GM12892 (cell line): Measurements from ENCODE around the gene GPC2.
"Not testable (repeated sequence)": the region's sequence is repeated elsewhere in the genome, so short reads cannot be mapped to it uniquely, and the experiment has no call there.

ENCODE experiments used
- POLR2A ChIP-seq: IDR thresholded peaks from 2 replicates; pipeline ENCODE4 v1.6.1; 2011; ENCODE audit warnings: low read depth, low read length, control low read depth
- POLR2AphosphoS5 ChIP-seq: IDR thresholded peaks from 2 replicates; pipeline ENCODE4 v1.6.1; 2011; ENCODE audit warnings: low read depth, low read length, control low read depth
- TAF1 ChIP-seq: IDR thresholded peaks from 2 replicates; pipeline ENCODE4 v1.6.1; 2011; ENCODE audit warnings: low read depth, mild to moderate bottlenecking, control low read depth, low read length, borderline replicate concordance

DNA sequence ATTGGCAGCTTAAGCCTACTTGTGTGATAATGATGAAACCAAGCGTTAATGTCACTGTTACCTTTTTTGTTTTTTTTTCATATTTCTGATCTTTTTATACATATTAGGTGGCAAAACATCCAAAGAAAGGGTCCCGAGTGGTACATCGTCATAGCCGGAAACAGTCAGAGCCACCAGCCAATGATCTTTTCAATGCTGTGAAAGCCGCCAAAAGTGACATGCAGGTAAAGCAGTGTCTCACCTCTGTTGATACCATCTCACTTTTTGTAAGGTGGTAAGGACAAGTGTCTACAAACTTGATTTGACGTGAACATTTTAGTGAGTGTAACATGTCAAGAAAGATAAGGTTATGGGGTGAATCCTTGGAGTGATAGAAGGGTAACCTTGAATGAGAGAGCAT, 5.4 kb upstream of the GPC2 start:
- TF ChIP-seq POLR2AphosphoS5, TAF1, POLR2A: not testable (repeated sequence)
